Panc1 (cell line): Measurements from ENCODE around the gene F11R. TPM values are rescaled to one million over a fixed set of nuclear protein-coding genes. Genes with fewer than 3 reads are reported as not detected.
A peak's percentile ranks its signal among the peaks of the same experiment; 100 is the strongest.

Source experiments
- ATAC-seq: fragments of 200-7000 bp; cut with Tn5 transposase; 2 replicates; pipeline ENCODE4 v1.9.1; 2020; ENCODE audit warnings: mild to moderate bottlenecking, moderate library complexity
- BruUV-seq: library from RNA; stranded (reverse); fragments of 400-500 nt; replicated peaks from 2 replicates; lab custom pipeline; 2021; lab: Mats Ljungman, UMichigan
- CTCF ChIA-PET: fragments of 300-600 bp; sonication (Branson Sonifier 250); formaldehyde crosslinking; loops from one replicate; lab custom pipeline; 2022; ENCODE audit warnings: antibody characterized with exemption; lab: Charles Lee
- POLR2A ChIA-PET: fragments of 300-600 bp; sonication (Branson Sonifier 250); formaldehyde crosslinking; loops from one replicate; lab custom pipeline; 2022; ENCODE audit warnings: antibody characterized with exemption; lab: Charles Lee
- DNase-seq: peaks from one replicate; pipeline ENCODE4 v3.0.0-alpha.2; 2010; ENCODE audit warnings: low read depth, low spot score
- H3K27ac ChIP-seq: 2 replicates; pipeline ENCODE4 v1.5.1; 2011; ENCODE audit warnings: mild to moderate bottlenecking, low read length, inconsistent platforms
- H3K27me3 ChIP-seq: fragments of 200-500 bp; sonication (Bioruptor generic); 2 replicates; pipeline ENCODE4 v1.6.0; 2014; ENCODE audit warnings: low read length, inconsistent platforms; ENCODE audit not compliant: control insufficient read depth, insufficient read depth
- H3K36me3 ChIP-seq: fragments of 200-500 bp; sonication (Bioruptor generic); 2 replicates; pipeline ENCODE4 v1.5.1; 2014; ENCODE audit warnings: inconsistent platforms, mild to moderate bottlenecking, low read length, moderate library complexity; ENCODE audit not compliant: control insufficient read depth, insufficient read depth
- H3K4me1 ChIP-seq: 2 replicates; pipeline ENCODE4 v1.5.1; 2011; ENCODE audit warnings: inconsistent platforms, mild to moderate bottlenecking, low read length, moderate library complexity; ENCODE audit not compliant: control insufficient read depth, insufficient read depth
- H3K4me3 ChIP-seq, 2 experiments: 2 replicates each; pipeline ENCODE4 v1.5.1; 2011 to 2012; ENCODE audit warnings: low read depth in 2 of 2, low read length in 2 of 2, mild to moderate bottlenecking in 2 of 2, inconsistent platforms in 1 of 2, moderate library complexity in 1 of 2
- H3K9me3 ChIP-seq: fragments of 200-500 bp; sonication (Bioruptor generic); 2 replicates; pipeline ENCODE4 v1.5.1; 2014; ENCODE audit warnings: low read depth, mild to moderate bottlenecking, inconsistent platforms, low read length, moderate library complexity; ENCODE audit not compliant: control insufficient read depth, insufficient read depth
- POLR2AphosphoS5 ChIP-seq: IDR thresholded peaks from 2 replicates; pipeline ENCODE4 v1.6.1; 2012; ENCODE audit warnings: mild to moderate bottlenecking, low read depth, low read length, moderate library complexity
- SIN3A ChIP-seq: IDR thresholded peaks from 2 replicates; pipeline ENCODE4 v1.6.1; 2012; ENCODE audit warnings: low read depth, mild to moderate bottlenecking, low read length, moderate library complexity, borderline replicate concordance; ENCODE audit not compliant: insufficient read depth
- TCF7L2 ChIP-seq: IDR thresholded peaks from 2 replicates; pipeline ENCODE4 v1.6.1; 2011; ENCODE audit warnings: mild to moderate bottlenecking, low read depth, low read length, inconsistent platforms
- in situ Hi-C: cut with HindIII; loops from 2 replicates; pipeline ENCODE4 v1.10.0; 2016; ENCODE audit warnings: low sequenced_read_pairs, low pct_unique_long_range_greater_than_20kb
- intact Hi-C: fragments of 100-400 bp; cut with micrococcal nuclease; formaldehyde crosslinking; loops from one replicate; pipeline ENCODE4 v1.10.0; 2022; ENCODE audit not compliant: unreplicated experiment
- total RNA-seq: library from RNA; stranded (reverse); gene quantifications from one replicate; pipeline ENCODE4 v1.2.1, GENCODE V29; 2021; ENCODE audit not compliant: unreplicated experiment
- TF ChIP-seq, protein P1 (sequence below), 2 experiments: IDR thresholded peaks; 2 replicates each; pipeline ENCODE4 v1.6.1; 2011 to 2012; ENCODE audit warnings: low read depth in 2 of 2, control low read depth in 1 of 2, low read length in 1 of 2, mild to moderate bottlenecking in 1 of 2, moderate library complexity in 1 of 2; ENCODE audit not compliant: insufficient read depth in 1 of 2
- TF ChIP-seq, protein P2 (sequence below): fragments of 450-650 bp; IDR thresholded peaks from 2 replicates; pipeline ENCODE4 v1.5.1; 2017; ENCODE audit warnings: mild to moderate bottlenecking

Gene F11R
- total RNA-seq, 1 experiment from 2014 or later: 63.0 TPM

DNA sequence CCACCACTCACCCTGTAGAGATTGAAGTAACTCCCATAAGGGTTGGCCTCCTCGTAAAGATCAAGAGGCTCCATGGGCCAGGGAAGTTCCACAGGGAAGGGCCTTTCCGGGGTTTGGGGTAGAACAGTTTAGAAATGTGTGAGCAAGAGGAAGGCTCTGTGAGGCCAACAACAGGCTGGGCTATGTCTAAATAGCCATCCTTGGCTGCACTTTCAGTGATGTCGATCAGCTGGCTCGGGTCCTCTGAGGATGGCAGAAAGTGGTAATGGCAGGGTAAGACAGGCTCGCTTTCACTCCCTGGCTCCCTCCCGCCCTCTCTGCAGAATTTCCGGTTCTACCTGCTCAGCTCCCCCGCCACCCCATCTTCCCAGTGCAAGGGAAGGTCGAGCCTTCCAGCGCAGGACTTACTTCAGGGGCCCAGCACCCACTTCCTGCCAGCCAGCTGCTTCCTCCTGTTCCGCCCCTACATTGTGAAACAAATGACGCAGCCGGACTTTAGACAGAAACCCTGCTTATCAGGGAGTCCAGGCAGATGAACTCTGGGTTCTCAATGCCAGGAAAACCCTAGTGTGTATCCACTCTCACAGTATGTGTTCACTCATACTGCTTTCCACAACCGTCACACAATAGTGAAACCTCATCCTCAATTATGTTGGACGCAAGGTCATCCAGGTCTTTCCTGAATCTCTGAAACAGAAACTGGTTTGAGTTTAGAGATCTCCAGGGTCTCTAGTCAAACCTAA is 7.3 kb downstream of the F11R start:
- in situ Hi-C loops (no loop called here), intact Hi-C loops (no loop called here)
- H3K4me1 ChIP-seq: peaks cover 21% of the 10 kb centered on the region
- H3K9me3 ChIP-seq: no peaks in the 10 kb centered on the region
- no TSS peak for BruUV-seq
- POLR2A ChIA-PET: no interaction called here
- H3K27me3 ChIP-seq: no peaks in the 10 kb centered on the region
- CTCF ChIA-PET: interaction anchor here (1.1 kb wide), 1 partner anchor 16 kb away, joined by 3 read pairs; no protein-coding TSS in a partner anchor
- TF ChIP-seq, protein P1, sequence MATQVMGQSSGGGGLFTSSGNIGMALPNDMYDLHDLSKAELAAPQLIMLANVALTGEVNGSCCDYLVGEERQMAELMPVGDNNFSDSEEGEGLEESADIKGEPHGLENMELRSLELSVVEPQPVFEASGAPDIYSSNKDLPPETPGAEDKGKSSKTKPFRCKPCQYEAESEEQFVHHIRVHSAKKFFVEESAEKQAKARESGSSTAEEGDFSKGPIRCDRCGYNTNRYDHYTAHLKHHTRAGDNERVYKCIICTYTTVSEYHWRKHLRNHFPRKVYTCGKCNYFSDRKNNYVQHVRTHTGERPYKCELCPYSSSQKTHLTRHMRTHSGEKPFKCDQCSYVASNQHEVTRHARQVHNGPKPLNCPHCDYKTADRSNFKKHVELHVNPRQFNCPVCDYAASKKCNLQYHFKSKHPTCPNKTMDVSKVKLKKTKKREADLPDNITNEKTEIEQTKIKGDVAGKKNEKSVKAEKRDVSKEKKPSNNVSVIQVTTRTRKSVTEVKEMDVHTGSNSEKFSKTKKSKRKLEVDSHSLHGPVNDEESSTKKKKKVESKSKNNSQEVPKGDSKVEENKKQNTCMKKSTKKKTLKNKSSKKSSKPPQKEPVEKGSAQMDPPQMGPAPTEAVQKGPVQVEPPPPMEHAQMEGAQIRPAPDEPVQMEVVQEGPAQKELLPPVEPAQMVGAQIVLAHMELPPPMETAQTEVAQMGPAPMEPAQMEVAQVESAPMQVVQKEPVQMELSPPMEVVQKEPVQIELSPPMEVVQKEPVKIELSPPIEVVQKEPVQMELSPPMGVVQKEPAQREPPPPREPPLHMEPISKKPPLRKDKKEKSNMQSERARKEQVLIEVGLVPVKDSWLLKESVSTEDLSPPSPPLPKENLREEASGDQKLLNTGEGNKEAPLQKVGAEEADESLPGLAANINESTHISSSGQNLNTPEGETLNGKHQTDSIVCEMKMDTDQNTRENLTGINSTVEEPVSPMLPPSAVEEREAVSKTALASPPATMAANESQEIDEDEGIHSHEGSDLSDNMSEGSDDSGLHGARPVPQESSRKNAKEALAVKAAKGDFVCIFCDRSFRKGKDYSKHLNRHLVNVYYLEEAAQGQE (IDR thresholded peaks at IDR 0.05; ENCODE audit: insufficient read depth in 1 of 2, low read depth in 2 of 2, low read length in 1 of 2): no peak
- TF ChIP-seq SIN3A: no peak
- TF ChIP-seq, protein P2, sequence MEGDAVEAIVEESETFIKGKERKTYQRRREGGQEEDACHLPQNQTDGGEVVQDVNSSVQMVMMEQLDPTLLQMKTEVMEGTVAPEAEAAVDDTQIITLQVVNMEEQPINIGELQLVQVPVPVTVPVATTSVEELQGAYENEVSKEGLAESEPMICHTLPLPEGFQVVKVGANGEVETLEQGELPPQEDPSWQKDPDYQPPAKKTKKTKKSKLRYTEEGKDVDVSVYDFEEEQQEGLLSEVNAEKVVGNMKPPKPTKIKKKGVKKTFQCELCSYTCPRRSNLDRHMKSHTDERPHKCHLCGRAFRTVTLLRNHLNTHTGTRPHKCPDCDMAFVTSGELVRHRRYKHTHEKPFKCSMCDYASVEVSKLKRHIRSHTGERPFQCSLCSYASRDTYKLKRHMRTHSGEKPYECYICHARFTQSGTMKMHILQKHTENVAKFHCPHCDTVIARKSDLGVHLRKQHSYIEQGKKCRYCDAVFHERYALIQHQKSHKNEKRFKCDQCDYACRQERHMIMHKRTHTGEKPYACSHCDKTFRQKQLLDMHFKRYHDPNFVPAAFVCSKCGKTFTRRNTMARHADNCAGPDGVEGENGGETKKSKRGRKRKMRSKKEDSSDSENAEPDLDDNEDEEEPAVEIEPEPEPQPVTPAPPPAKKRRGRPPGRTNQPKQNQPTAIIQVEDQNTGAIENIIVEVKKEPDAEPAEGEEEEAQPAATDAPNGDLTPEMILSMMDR: no peak
- no peak for DNase-seq
- H3K27ac ChIP-seq: peak overlapping the region; percentile 81
- peak overlapping the region; percentile 20 to 43 for H3K4me3 ChIP-seq
- ATAC-seq: peak; percentile 88
- H3K36me3 ChIP-seq: no peaks in the 10 kb centered on the region

DNA sequence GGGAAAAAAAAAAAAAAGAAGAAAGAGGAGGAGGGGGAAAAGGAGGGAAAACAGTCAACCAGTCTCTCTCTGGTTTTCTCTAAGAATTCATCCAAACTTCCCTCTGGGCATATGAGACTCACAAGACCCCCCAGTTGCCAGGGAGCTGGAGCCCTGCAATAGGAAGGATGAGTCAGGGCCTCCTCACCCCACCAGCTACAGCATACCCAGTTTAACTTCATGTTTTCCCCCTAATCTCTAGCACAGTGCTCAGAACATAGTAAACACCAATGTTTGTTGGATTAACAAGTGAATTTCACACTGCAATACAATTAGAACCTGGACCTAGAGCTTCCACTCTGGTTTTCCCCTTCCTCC is 7.8 kb downstream of the F11R start:
- POLR2A ChIA-PET: no interaction called here
- H3K4me3 ChIP-seq: peak overlapping the region in 1 of 2 experiments; percentile 43; a peak in 3 of 4 replicates
- H3K4me1 ChIP-seq: peaks cover 16% of the 10 kb centered on the region
- ATAC-seq: peak; percentile 40
- DNase-seq: no peak
- H3K9me3 ChIP-seq: no peaks in the 10 kb centered on the region
- no peaks in the 10 kb centered on the region for H3K27me3 ChIP-seq
- intact Hi-C loops (no loop called here), in situ Hi-C loops (no loop called here)
- H3K27ac ChIP-seq: peak overlapping the region; percentile 81
- no peak for TF ChIP-seq POLR2AphosphoS5
- TF ChIP-seq SIN3A: no peak
- TF ChIP-seq, protein P1 (IDR thresholded peaks at IDR 0.05; ENCODE audit: insufficient read depth in 1 of 2, low read depth in 2 of 2, low read length in 1 of 2): no peak
- no peak for TF ChIP-seq TCF7L2
- TF ChIP-seq, protein P2: no peak
- no TSS peak for BruUV-seq
- no peaks in the 10 kb centered on the region for H3K36me3 ChIP-seq
- CTCF ChIA-PET: interaction anchor here (1.1 kb wide), 1 partner anchor 16 kb away, joined by 3 read pairs; no protein-coding TSS in a partner anchor
